Glutamatergic neuron (in vitro differentiated cells): ENCODE results near the gene MMP21. TPM values are rescaled to one million over a fixed set of nuclear protein-coding genes. Genes with fewer than 3 reads are reported as not detected.
A peak's percentile ranks its signal among the peaks of the same experiment; 100 is the strongest.

Experiments used
- DNase-seq: peaks from one replicate; pipeline ENCODE4 v3.0.0; 2022
- H3K27ac Mint-ChIP-seq: one replicate; pipeline ENCODE4 v1.8.0; 2020; ENCODE audit warnings: mild to moderate bottlenecking, mixed read lengths, inconsistent platforms; ENCODE audit not compliant: unreplicated experiment
- H3K27me3 Mint-ChIP-seq: one replicate; pipeline ENCODE4 v1.8.0; 2020; ENCODE audit warnings: mild to moderate bottlenecking, moderate library complexity, mixed read lengths, inconsistent platforms; ENCODE audit not compliant: unreplicated experiment
- H3K36me3 Mint-ChIP-seq: one replicate; pipeline ENCODE4 v1.8.0; 2020; ENCODE audit warnings: mild to moderate bottlenecking, mixed read lengths, inconsistent platforms; ENCODE audit not compliant: unreplicated experiment
- H3K4me1 Mint-ChIP-seq: one replicate; pipeline ENCODE4 v1.8.0; 2020; ENCODE audit warnings: mild to moderate bottlenecking, low read depth, mixed read lengths, inconsistent platforms; ENCODE audit not compliant: unreplicated experiment
- H3K4me3 Mint-ChIP-seq: one replicate; pipeline ENCODE4 v1.8.0; 2020; ENCODE audit warnings: mild to moderate bottlenecking, mixed read lengths, inconsistent platforms; ENCODE audit not compliant: unreplicated experiment
- H3K9me3 Mint-ChIP-seq: one replicate; pipeline ENCODE4 v1.8.0; 2020; ENCODE audit warnings: mild to moderate bottlenecking, moderate library complexity, mixed read lengths, inconsistent platforms; ENCODE audit not compliant: unreplicated experiment
- CTCF ChIP-seq: fragments of 200-600 bp; sonication (generic); IDR thresholded peaks from one replicate; pipeline ENCODE4 v1.5.0; 2021; ENCODE audit not compliant: partially characterized antibody, unreplicated experiment
- total RNA-seq: library from RNA; stranded (reverse); fragmentation: NEBNext Ultra II Directional; extraction: Animal tissue kit (Norgen Biotek cat#: 25700); gene quantifications from one replicate; pipeline ENCODE4 v1.2.1, GENCODE V29; 2021; ENCODE audit not compliant: unreplicated experiment

Gene MMP21
- total RNA-seq, 1 donor from 2014 or later, result not detected

DNA sequence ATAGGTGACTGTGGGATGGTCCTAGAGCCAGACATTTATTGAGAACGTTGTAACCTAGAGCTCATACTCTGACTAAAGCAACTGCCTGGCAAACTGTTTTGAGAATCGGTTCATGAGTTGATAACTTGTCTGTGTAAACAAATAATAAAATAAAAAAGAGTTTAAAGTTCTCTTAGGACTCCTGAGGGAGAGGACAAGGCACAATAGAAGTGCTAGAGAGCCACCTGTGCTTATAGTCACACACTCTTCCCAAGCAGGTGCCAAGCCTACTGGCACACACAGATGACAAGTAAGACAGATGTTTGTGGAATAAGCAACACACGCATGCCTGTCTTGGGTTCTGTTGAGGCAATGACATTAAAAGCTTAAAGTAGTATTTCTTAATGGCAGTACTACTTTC lies 48.2 kb downstream of the MMP21 start:
- H3K4me3 Mint-ChIP-seq, result no peak overlapping the region
- H3K9me3 Mint-ChIP-seq, result no peaks in the 10 kb centered on the region
- no peak for TF ChIP-seq CTCF
- no peaks in the 10 kb centered on the region for H3K36me3 Mint-ChIP-seq
- no peaks in the 10 kb centered on the region for H3K27me3 Mint-ChIP-seq
- no peak overlapping the region for H3K27ac Mint-ChIP-seq
- no peaks in the 10 kb centered on the region for H3K4me1 Mint-ChIP-seq
- no peak for DNase-seq

GRCh38 chr10:125726914-125727313 lies 48.7 kb downstream of the MMP21 start:
- no peak for DNase-seq
- Mint-ChIP-seq H3K4me1 (no peaks in the 10 kb centered on the region), H3K27ac (no peak overlapping the region), H3K36me3 (no peaks in the 10 kb centered on the region), H3K4me3 (no peak overlapping the region), H3K27me3 (no peaks in the 10 kb centered on the region), H3K9me3 (no peaks in the 10 kb centered on the region)
- TF ChIP-seq CTCF, result no peak

- DNase-seq, result no peak
- Mint-ChIP-seq H3K27ac (no peak overlapping the region), H3K36me3 (peaks cover 4% of the 10 kb centered on the region), H3K9me3 (peaks cover 4% of the 10 kb centered on the region), H3K4me1 (no peaks in the 10 kb centered on the region), H3K27me3 (no peaks in the 10 kb centered on the region), H3K4me3 (no peak overlapping the region)
- TF ChIP-seq CTCF, result no peak
Measured at GRCh38 chr10:125722811-125723210, 52.8 kb downstream of the MMP21 start.

- no peak for DNase-seq
- no peaks in the 10 kb centered on the region for H3K4me1 Mint-ChIP-seq
- peaks cover 6% of the 10 kb centered on the region for H3K9me3 Mint-ChIP-seq
- no peaks in the 10 kb centered on the region for H3K27me3 Mint-ChIP-seq
- H3K36me3 Mint-ChIP-seq, result peaks cover 5% of the 10 kb centered on the region
- no peak overlapping the region for H3K27ac Mint-ChIP-seq
- no peak for TF ChIP-seq CTCF
- peak overlapping the region; percentile 74 for H3K4me3 Mint-ChIP-seq
Measured at GRCh38 chr10:125721035-125721434, 54.6 kb downstream of the MMP21 start.

DNA sequence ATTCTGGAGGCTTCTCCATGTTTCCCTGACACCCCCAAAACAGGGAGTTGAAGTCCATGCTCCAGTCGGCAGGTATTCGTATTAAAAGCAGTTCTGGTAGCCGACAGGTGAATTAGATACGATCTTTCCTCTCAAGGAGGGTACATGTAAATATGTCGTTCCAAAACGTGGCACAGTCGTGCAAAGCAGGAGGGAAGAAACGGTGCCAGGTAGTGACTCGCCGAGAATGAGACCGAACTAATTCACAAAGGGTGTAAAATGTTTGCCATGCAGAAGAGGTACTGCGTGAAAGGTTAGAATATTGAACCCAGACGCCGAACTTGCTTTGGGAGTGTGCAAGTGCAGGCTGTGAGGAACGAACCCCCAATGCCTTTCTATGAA lies 55.6 kb downstream of the MMP21 start:
- H3K27ac Mint-ChIP-seq, result peak overlapping the region; percentile 79

More for the DNA sequence above, 55.6 kb downstream of the MMP21 start:
- H3K4me3 Mint-ChIP-seq, result peak overlapping the region; percentile 97
- peaks cover 6% of the 10 kb centered on the region for H3K9me3 Mint-ChIP-seq
- no peak for TF ChIP-seq CTCF
- H3K27me3 Mint-ChIP-seq, result no peaks in the 10 kb centered on the region
- peaks cover 5% of the 10 kb centered on the region for H3K36me3 Mint-ChIP-seq
- no peaks in the 10 kb centered on the region for H3K4me1 Mint-ChIP-seq
- no peak for DNase-seq
